Stimulated activated CD4-positive, alpha-beta T cell treated with anti-CD3 and anti-CD28 coated beads, Interleukin-15, amount 100 ng/mL, for 24 hours (primary cell): ENCODE measurements around the gene NRBF2.
"Not testable (repeated sequence)": the region's sequence is repeated elsewhere in the genome, so short reads cannot be mapped to it uniquely, and the experiment has no call there.

Experiments
- DNase-seq: peaks from one replicate; pipeline ENCODE4 v3.0.0-alpha.2; 2020

Gene NRBF2

DNA sequence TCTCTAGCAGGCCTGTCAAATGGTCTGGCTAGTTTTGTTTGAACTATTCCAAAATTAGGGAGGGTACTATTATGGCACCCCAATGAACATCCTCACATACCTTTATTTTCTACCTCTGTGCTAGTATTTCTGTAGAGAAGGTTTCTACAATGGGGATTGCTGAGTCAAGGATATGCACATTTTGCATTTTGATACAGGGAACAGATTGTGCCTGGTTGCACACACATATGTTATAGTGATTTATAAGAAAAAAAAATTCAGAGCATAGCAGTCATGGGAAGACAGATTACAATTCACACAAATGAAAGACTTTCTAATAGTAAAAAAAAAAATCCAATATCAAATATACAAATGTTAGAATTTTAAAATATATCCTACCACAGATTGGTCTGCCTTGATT, 14.1 kb upstream of the NRBF2 start:
- DNase-seq: no peak

DNA sequence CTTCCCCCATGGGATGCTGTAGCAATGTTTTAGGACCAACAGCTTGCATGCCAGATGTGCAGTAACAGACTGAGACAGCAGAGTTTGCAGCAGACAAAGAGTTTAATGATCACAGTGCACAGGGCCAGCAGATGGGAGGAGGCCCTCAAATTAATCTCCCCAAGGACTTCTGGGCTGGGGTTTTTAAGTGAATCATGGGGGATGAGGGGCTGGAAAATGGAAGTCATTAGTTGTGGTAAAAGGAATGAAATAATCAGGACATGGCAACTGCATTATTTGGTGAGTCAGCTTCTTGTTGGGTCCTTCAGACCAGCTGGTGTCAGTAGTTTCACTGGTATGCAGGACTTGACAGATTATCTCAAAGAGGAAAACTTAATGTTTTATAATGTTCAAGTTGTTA, 12.6 kb upstream of the NRBF2 start:
- DNase-seq: no peak

DNA sequence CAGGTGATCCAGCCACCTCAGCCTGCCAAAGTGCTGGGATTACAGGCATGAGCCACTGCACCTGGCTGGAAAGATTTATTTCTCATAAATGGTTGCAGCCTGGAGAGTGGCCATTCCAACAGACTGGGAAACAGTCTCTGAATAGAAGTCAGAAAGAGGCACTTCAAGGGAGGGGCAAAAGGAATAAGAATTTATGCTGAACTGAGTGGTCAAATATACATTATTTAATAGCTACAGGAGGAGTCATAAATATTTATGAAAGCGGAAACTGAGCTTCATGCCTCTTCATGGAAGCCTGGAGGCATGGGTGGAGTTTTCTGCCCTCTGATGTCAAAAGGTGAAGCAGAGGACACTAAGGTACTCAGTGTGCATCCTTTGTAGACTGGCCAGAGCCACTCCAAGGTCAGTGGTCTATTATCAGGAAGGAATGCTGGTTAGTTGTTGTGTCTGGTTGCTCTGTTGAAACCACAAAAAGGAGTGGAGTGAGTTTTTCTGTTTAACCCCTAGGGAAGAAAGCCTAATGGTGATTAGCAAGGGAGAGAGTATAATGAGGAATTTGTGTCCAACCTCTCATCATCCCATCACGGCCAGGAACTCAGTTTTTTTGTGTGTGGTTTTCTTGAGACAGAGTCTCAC, 9.3 kb upstream of the NRBF2 start:
- DNase-seq: no peak

DNA sequence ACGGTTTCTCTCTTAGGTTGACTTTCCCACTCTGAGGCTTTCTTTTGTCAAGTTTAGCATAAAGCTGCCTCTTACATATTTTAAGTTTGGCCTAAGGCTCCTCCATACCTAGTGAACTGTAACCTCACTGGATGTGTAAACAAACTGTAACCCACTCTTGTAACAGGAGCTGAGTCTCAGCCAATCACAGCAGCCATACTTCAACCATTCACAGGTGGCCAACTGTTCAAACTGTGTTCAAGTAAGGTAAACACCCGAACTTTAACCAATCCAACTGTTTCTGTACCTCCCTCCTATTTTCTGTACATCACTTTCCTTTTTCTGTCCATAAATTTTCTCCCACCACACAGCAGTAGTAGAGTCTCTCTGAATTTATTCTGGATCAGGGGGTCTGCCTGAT, 7.7 kb upstream of the NRBF2 start:
- DNase-seq: no peak

DNA sequence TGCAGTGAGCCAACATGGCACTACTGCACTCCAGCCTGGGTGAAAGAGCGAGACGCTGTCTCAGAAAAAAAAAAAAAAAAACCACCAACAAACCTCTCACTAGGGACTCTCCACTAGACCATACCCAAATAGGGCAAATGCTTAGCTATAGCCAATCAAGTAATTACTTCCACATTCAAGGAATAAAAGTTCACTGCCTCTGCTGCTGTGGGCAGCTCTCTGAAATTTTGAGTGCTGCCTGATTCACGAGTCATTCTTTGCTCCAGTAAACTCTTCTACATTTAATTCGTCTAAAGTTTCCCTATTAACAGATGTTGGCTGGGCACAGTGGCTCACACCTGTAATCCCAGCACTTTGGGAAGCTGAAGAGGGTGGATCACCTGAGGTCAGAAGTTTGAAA, 4.7 kb upstream of the NRBF2 start:
- DNase-seq: no peak

DNA sequence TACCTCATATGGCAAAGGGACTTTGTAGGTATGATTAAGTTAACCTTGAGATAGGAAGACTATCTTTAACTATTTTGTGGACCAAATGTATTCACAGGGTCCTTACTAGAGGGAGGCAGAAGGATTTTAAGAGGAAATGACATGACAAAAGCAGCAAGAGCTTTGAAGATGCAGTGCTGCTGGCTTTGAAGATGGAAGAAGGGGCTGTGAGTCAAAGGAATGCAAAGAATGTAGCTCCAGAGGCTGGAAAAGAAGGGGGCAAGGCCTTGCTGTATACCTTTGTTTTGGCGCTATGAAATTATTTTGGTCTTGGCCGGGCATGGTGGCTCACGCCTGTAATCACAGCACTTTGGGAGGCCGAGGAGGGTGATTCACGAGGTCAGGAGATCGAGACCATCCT, 3.2 kb upstream of the NRBF2 start:
- no peak for DNase-seq

DNA sequence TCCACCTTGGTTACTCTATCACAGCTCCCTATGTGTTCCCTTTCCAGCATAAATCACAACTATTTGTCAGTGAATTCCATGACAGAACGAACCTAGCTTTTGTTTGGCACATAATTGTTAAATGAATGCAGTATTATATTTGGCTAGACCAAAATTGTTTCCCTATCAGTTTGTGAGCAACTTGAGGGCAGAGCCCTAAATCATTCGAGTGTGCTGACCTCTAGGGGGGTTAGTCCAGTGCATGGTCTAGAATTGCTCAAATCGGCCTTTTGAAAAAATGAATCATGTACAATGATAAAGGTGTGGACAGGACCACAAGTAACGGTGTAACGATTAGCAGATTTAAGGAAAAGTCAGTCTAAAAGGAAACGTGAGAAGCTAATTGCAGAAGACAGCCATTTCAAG, 475 bp upstream of the NRBF2 start:
- DNase-seq: no peak

DNA sequence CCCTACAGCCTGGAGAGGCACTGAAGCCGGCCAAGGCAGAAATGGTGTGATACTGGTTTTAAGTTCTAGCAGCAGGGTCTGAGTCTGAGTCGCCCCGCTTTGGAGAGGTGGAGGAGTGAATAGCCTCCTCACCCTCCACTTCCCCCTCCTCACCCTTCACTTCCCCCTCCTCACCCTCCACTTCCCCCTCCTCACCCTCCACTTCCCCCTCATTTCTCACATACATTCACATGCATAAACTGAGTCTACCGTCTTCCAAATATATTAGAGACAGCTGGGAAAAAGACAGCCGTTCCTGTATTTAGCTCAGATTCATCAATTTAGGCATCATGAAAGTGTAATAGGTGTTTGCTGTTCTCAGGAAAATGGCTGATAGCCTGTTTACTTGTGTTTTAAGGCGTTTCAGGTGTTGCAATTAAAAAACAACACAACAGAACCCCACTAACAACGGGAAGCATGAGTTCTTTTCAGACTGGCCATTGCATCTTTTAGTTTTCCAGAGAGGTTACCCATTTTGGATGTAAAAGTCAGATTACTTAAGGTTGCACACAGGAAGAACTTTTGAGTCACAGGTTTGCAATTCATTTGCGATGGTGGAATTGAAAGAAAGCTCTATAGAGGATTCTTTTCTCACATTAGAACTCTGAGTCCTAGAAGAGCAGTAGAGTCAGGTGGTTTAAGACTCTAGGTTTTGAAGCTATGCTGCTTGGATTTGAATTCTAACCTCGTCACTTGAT, 861 bp downstream of the NRBF2 start:
- DNase-seq: no peak

DNA sequence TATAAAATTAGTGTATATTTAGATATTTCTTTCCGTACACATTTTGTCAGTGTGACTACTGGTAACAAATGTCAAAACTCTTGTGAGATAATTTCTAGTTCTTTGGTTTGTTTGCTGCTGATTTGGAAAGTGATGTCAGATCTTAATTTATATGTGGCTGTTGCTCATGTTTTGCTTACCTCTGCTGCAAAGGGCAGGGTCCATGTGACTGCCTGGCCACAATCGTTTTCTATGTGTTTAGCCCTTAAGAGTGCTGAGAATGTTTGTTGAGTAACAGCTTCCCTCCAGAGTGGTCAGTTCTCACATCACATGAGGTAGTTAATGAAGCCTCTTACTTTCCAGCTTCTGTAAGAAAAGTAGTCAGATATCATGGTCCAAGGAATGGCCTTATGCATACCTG, 4.2 kb downstream of the NRBF2 start:
- DNase-seq: no peak

DNA sequence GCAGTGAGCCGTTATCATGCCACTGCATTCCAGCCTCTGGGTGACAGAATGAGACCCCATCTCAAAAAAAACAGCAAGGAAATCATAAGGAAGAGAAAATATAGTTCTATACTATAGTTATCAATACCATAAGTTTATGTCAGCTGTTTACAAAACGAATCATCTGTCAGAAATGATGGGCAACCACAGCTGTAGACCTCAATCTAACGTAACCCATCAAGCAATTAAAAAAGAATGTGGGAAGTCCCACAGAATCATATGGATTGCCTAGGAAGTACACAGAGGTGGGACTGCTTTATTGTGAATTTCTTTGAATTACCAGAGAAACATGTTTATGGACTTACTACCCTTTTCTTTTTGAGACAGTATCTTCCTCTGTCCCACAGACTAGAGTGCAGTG, 6.9 kb downstream of the NRBF2 start:
- DNase-seq: no peak

DNA sequence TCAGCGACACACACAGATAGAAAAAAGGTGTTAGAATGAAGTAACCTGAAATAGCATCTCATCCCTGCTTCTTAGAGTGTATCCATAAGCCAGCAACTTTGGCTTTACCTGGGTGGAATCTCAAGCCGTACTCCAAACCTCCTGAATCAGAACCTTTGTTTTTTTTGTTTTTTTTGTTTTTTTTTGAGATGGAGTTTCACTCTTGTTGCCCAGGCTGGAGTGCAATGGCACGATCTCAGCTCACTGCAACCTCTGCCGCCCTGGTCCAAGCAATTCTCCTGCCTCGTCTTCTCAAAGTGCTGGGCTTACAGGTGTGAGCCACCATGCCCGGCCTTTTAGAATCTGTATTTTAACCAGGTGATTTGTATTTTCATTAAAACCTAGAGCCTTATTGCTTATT, 9.0 kb downstream of the NRBF2 start:
- no peak for DNase-seq

DNA sequence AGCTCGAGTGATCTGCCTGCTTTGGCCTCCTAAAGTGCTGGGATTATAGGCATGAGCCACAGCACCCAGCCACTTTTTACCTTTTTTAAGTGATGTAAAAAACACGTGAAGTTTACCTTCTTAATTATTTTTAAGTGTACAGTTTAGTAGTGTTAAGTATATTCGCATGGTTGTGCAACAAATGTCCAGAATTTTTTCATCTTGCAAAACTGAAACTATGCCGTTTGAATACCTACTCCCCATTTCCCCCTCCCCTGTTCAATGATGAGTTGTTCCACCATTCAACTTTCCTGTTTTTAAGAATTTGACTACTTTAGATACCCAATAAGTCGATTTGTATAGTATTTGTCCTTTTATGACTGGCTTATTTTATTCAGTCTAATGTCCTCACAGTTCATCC, 10.9 kb downstream of the NRBF2 start:
- DNase-seq: no peak

DNA sequence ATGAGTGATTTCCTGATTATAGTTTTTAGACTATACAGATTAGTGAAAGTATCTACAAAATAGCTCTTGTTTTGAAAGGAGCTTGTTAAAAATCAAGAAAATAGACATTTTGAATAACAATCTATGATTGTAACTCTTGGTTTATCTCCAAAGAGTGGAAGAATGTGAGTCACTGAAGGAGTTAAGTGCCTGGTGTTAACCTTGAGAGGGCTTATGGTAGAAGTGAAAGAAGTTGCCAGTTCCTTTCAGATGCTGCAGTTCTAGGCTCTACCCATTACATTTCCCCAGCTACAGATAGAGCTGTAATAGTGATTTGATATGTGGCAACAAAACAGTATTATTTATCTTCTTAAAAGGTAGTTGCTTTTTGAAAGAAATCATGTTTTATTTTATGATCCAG, 12.7 kb downstream of the NRBF2 start:
- DNase-seq: no peak

DNA sequence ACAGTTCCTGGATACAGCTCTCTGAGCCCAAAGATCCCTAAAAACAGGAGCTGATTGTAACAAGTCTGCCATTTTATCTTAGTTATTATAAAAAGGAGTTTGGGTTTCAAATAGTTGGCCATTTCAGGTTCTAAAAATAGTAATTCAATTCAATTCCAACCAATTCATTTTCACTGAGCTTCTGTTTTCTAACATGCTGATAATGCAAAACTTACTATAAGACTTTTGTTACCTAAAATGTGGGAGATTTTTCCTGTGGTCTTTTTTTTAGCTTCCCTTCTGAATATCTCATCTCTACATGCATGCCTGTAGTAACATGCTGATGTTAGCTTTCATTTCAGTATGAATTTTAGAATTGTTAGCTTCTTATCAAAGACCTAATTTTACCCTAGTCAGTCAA, 13.4 kb downstream of the NRBF2 start:
- no peak for DNase-seq

DNA sequence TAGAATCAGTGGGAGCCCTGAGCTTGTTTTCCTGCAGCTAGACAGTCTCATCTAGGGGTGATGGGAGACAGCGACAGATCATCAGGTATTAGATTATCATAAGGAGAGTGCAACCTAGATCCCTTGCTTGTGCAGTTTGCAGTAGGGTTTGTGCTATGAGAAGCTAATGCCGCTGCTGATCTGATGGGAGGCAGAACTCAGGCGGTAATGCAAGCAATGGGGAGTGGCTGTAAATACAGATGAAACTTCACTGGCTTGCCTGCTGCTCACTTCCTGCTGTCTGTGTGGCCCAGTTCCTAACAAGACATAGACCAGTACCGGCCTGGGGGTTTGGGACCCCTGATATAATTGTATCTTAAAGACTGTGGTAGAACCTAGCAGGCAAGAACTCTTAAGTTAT, 17.6 kb downstream of the NRBF2 start:
- DNase-seq: no peak

DNA sequence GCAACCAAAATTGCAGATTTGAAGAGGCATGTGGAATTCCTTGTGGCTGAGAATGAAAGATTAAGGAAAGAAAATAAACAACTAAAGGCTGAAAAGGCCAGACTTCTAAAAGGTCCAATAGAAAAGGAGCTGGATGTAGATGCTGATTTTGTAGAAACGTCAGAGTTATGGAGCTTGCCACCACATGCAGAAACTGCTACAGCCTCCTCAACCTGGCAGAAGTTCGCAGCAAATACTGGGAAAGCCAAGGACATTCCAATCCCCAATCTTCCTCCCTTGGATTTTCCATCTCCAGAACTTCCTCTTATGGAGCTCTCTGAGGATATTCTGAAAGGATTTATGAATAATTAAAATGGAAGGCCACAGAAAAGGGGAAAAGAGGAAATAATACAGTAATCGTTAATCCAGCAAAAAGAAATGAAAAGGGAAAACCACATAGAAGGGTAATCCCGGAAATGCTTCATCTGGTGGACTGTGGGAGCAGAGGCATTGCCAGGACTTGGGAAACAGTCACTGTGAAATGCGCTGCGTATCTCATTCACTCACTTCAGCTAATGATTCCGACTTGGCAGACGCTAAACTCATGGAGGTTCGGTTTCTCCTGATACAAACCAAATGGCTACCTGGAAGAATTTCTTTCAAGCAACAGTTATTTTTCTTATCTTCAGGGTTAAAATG, 20.9 kb downstream of the NRBF2 start:
- DNase-seq: not testable (repeated sequence)

DNA sequence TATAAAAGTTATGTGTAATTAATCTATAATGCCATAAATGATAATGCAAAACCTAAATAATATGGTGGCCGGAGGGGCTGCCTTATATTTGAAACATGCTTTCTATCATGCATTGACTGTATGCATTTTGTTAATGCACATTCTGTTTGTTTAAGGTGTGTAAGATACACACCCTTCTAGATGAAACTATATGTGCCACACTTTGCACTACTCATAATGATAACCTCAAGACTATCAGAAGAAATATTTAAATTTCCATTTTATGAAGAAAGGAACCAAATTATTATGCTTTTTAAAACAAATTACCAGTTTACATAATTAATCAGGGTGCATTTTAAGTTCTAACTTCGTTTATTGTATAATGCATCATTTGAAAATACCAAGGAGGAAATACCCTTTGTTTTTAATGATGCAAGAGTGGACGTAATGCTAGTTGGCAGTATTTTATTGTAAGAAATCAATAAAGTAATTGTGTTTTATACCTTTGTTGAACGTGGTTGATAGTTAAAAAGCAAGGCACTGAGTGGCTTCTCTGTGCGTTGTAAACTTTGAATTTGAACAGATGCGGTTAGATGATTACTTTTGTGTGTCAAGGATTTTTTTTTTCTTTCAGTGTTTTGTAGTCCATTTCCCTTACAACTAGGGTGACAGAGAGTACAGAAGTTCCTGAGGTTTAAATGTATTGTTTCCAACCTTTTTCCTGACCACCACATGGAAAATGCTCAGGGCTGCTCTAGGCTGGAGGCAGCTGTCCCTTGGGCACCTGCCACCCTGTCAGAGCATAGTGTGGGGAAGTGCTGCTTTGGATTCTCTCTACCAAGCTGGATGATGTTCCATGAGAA, 21.6 kb downstream of the NRBF2 start:
- no peak for DNase-seq

DNA sequence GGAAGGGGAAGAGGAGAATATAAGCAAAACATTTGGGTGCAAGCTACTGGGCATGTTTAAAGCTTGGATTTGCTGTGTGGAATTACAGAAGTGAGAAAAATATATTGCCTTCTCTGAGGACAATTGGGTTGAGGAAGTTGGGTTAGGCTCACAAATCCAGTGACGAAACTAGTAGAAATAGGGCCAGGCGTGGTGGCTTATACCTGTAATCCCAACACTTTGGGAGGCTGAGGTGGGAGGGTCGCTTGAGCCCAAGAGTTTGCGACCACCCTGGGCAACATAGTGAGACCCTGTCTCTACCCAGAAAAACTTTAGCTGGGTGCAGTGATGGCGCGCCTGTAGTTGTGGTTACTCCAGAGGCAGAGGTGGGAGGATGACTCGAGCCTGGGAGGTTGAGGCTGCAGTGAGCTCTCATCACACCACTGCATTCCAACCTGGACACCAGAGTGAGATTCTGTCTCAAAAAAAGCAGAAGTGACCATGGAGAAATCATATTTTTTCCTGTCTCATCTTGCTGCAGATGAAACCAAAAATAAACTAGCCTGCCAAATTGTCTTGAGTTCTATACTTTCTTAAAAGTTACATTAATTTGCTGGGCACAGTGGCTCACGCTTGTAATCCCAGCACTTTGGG, 22.4 kb downstream of the NRBF2 start:
- no peak for DNase-seq

DNA sequence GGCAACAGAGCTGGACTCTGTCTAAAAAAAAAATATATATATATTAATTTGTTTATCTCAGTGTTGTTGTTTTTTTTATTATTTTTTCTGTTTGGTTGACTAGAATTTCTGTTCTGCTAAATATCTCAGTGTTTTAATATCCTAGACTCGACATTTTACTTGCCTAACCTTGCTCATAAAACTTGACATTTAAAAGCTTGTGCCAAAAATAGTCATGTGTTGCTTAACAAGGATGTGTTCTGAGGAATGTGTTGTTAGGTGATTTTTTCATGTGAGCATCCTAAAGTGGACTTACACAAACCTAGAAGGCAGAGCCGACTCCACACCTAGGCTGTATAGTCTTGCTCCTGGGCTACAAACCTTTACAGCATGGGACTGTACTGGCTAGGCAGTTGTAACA, 23.1 kb downstream of the NRBF2 start:
- DNase-seq: no peak

DNA sequence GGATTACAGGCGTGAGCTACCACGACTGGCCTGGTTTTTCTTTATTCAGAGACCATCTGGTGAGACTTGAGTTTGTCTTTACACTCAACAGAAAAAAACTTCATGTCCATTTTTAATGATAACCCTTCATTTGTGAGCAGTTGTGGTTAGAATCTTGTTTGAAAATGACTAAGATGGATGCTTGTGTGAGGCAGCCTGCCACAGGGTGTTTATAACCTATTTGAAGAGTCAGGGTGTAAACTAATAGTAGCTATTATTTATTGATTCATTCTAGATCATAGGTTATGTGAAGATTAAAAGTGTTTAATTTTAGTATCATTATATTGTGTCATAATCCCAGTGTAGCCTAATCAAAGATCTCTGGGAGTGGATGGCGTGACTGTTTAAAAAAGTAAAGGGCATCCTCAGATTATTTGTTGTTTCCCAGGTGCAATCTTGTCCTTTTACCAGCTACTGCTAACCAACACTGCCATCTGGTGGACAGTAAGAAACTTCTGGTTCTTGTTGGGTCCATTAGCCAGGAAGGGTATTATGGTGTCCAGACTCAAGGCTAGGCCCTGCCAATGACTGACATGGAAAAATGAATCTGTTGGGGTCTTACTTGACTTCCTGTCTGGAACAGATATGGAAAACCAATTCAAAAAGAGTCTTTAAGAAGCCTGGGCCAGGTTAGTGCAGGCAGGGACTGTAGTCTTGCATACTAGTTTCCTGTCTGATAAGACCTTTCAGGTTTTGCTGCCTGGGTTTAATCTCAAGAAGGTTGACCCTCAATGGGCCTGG, 24.9 kb downstream of the NRBF2 start:
- DNase-seq: peak; percentile 41

DNA sequence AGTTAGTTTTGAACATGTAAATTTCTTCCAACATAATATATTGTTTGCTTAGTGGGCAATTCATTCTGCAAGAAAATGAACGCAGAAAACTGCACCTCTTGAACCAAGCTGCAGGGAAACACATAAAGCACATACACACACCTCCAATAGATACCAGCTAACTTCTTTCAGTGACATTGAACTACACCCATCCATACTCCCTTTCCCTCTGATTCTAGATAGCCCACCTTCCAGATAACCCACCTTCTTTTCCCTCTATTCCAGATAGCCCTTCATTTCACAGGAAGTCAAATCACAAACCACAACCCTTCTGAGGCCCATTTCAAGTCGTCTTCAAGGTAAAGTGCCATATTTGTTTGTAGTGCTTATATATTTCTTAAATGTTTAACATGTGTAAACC, 28.5 kb downstream of the NRBF2 start:
- DNase-seq: no peak

DNA sequence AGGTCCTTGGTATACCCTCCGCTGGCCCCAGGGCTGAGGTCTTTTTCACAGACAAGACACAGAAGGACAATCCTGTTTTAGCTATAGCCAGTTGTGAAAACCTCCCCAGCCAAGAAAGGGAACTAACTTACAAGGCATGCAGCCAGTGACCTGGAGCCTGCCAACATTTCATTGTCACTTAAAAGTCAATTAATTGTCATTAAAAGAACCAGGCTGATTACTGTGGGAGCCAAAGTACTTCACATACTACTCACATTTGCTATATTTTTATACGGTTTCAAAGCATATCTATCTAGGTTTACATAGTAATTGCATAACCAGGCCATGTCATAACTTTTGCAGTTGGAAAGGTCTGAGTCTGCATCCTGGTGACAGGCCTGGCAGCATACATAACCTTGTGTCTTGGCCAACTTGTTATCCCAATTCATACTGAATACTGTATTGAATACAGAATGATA, 31.1 kb downstream of the NRBF2 start:
- no peak for DNase-seq
